ENCODE data around the gene TPMT. TPM values are rescaled to one million over a fixed set of nuclear protein-coding genes. Genes with fewer than 3 reads are reported as not detected.
"Not testable (repeated sequence)": the region's sequence is repeated elsewhere in the genome, so short reads cannot be mapped to it uniquely, and the experiment has no call there.

Gene TPMT
- total RNA-seq, 4 donors from 2014 or later = 16.3 to 50.8 (median 26.4) TPM

GRCh38 chr6:18179770-18180356 lies 25.0 kb upstream of the TPMT start:
- Histone ChIP-seq H3K27me3 (no peaks in the 10 kb centered on the region), H3K27ac (peak overlapping the region in 1 of 4 donors; percentile 13), H3K4me3 (no peak overlapping the region), H3K9me3 (no peaks in the 10 kb centered on the region), H3K4me1 (no peaks in the 10 kb centered on the region), H3K36me3 (peaks cover 0 to under 1% (median 0%) of the 10 kb centered on the region in 3 donors)
- TF ChIP-seq CTCF (IDR thresholded peaks at IDR 0.05) = no peak
- no peak for TF ChIP-seq POLR2A (IDR thresholded peaks at IDR 0.05)
- DNase-seq = peak in 1 of 3 donors; percentile 53

- no peaks in the 10 kb centered on the region for H3K27me3 ChIP-seq
- DNase-seq = no peak
- H3K4me1 ChIP-seq = no peaks in the 10 kb centered on the region
- peaks cover 0 to 9% (median 0%) of the 10 kb centered on the region in 3 donors for H3K36me3 ChIP-seq
- H3K9me3 ChIP-seq = no peaks in the 10 kb centered on the region
- H3K4me3 ChIP-seq = no peak overlapping the region
- TF ChIP-seq CTCF (IDR thresholded peaks at IDR 0.05) (no peak), POLR2A (IDR thresholded peaks at IDR 0.05) (no peak)
- H3K27ac ChIP-seq = no peak overlapping the region
These were observed 24.2 kb upstream of the TPMT start for GRCh38 chr6:18178960-18179615.

- no peak for DNase-seq
- Histone ChIP-seq H3K4me3 (no peak overlapping the region), H3K4me1 (no peaks in the 10 kb centered on the region), H3K36me3 (peaks cover 0 to 22% (median 0%) of the 10 kb centered on the region in 3 donors), H3K27me3 (no peaks in the 10 kb centered on the region), H3K9me3 (no peaks in the 10 kb centered on the region), H3K27ac (no peak overlapping the region)
- TF ChIP-seq CTCF (IDR thresholded peaks at IDR 0.05) = no peak
- TF ChIP-seq POLR2A (IDR thresholded peaks at IDR 0.05) = no peak
These were observed 22.5 kb upstream of the TPMT start for GRCh38 chr6:18177286-18177965.

- H3K4me3 ChIP-seq, H3K4me1 ChIP-seq, H3K9me3 ChIP-seq, H3K27me3 ChIP-seq, DNase-seq, H3K27ac ChIP-seq: not testable (repeated sequence)
- H3K36me3 ChIP-seq = peaks cover 0 to 24% (median 0%) of the 10 kb centered on the region in 3 donors
These were observed 21.3 kb upstream of the TPMT start for GRCh38 chr6:18176198-18176597.

- H3K9me3 ChIP-seq = no peaks in the 10 kb centered on the region
- H3K27ac ChIP-seq = no peak overlapping the region
- H3K4me3 ChIP-seq = no peak overlapping the region
- no peak for TF ChIP-seq CTCF (IDR thresholded peaks at IDR 0.05)
- no peak for TF ChIP-seq POLR2A (IDR thresholded peaks at IDR 0.05)
- H3K4me1 ChIP-seq = no peaks in the 10 kb centered on the region
- no peak for DNase-seq
- H3K27me3 ChIP-seq = no peaks in the 10 kb centered on the region
- H3K36me3 ChIP-seq = peaks cover 0 to 49% (median 0%) of the 10 kb centered on the region in 3 donors
These were observed 17.0 kb upstream of the TPMT start for GRCh38 chr6:18171871-18172270.

GRCh38 chr6:18168264-18168663 lies 13.4 kb upstream of the TPMT start:
- DNase-seq = no peak
- H3K27ac ChIP-seq = no peak overlapping the region
- no peak overlapping the region for H3K4me3 ChIP-seq
- no peaks in the 10 kb centered on the region for H3K9me3 ChIP-seq
- no peaks in the 10 kb centered on the region for H3K4me1 ChIP-seq
- no peak for TF ChIP-seq CTCF (IDR thresholded peaks at IDR 0.05)
- TF ChIP-seq POLR2A (IDR thresholded peaks at IDR 0.05) = no peak
- H3K36me3 ChIP-seq = peaks cover 0 to 51% (median 0%) of the 10 kb centered on the region in 3 donors
- no peaks in the 10 kb centered on the region for H3K27me3 ChIP-seq

Data from Peyer's patch (tissue), 4 donors.